HG03558 (cell line): ENCODE results near the gene SPC24.
"Not testable (repeated sequence)": the region's sequence is repeated elsewhere in the genome, so short reads cannot be mapped to it uniquely, and the experiment has no call there.

ENCODE experiments used
- ATAC-seq: cut with Tn5 transposase; IDR thresholded peaks from one replicate; pipeline ENCODE4 v1.9.1; 2021; ENCODE audit warnings: moderate number of reproducible peaks; ENCODE audit not compliant: unreplicated experiment; ENCODE audit errors: extremely low read depth

Gene SPC24

DNA sequence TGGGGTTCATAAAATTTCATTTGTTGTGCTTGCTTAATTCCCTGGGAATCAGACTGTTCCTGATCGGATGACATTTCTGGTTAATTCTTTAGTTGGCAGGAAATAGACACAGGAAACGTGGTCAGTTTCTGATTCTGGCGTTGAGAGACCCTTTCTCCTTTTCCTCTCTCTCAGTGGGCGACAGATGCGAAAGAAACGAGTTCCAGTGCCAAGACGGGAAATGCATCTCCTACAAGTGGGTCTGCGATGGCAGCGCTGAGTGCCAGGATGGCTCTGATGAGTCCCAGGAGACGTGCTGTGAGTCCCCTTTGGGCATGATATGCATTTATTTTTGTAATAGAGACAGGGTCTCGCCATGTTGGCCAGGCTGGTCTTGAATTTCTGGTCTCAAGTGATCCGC is 55.5 kb downstream of the SPC24 start:
- no peak for ATAC-seq

DNA sequence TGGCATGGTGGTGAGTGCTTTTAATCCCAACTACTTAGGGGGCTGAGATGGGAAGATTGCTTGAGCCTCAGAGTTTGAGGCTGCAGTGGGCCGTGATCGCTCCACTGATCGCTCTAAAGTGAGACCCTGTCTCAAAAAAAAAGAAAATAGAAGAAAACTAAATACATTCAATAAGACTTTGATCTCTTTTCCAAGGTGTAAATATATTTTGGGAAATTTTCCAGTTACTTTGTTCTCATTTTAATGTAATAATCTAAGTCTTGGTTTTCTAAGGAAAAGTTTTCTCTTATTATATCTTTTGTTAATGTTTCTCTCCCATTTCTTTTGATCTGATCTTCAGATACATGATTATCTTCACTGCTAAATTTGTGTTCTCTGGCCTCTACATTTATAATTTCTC is 56.7 kb downstream of the SPC24 start:
- no peak for ATAC-seq

GRCh38 chr19:11098327-11098726 is 57.3 kb downstream of the SPC24 start:
- no peak for ATAC-seq

DNA sequence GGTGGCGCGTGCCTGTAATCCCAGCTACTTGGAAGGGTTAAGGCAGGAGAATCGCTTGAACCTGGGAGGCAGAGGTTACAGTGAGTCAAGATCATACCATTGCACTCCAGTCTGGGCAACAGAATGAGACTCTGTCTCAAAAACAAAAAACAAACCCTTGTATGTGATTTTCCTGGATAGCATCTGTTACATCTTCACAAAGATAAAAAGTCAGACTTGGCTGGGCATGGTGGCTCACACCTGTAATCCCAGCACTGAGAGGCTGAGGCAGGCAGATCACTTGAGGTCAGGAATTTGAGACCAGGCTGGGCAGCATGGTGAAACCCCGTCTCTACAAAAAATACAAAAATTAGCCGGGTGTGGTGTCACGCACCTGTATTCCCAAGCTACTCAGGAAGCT is 58.2 kb downstream of the SPC24 start:
- not testable (repeated sequence) for ATAC-seq

- ATAC-seq = no peak
Measured at GRCh38 chr19:11096210-11096841, 59.3 kb downstream of the SPC24 start.
